GM20431 (cell line): ENCODE data around the gene CYREN.

Source experiments
- in situ Hi-C: fragments of 300-500 bp; cut with MseI, MboI; formaldehyde crosslinking; loops from one replicate; pipeline ENCODE4 v1.15.0; 2020; ENCODE audit warnings: low sequenced_read_pairs; ENCODE audit not compliant: unreplicated experiment

The CYREN gene

GRCh38 chr7:135162382-135163001, 8.0 kb downstream of the CYREN start:
- in situ Hi-C loops = no loop called here

GRCh38 chr7:135161669-135162068, 8.8 kb downstream of the CYREN start:
- in situ Hi-C loops = no loop called here

DNA sequence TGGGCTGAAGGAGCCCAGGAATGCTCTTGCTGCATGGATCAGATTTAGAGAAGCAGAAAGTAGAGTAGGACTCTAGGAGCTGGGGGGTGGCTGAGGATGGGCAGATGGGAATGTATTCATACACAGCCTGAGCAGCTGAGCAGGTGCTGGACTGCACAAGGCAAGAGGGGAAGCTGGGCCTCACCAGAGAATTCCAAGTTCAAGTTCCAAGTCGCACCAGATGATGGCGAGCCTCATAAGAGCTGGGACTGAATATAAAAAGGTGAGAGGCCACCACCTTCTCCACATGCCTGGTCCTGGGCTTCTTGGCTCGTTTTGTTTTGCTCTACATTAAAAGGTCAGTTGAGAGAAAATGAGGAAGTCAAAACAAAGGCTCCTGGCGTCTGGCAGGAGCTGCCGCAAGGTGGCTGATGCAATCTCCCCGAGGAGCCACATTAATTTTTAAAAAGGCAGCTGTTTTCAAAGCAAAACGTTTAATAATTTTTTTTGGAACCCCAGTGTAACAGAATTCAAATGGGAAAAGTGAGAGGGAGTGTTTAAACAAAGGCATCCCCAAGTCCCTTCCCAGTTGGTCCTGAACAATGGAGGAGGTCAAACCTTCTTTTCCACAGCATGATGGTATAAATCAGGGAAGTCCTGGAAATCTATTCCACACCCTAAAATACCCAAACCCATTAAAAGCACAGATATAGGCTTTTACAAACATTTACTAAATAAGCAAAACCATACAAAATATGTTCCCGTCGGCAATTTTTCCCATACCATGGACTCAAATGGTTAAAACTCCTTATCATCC, 9.5 kb downstream of the CYREN start:
- in situ Hi-C loops = no loop called here

DNA sequence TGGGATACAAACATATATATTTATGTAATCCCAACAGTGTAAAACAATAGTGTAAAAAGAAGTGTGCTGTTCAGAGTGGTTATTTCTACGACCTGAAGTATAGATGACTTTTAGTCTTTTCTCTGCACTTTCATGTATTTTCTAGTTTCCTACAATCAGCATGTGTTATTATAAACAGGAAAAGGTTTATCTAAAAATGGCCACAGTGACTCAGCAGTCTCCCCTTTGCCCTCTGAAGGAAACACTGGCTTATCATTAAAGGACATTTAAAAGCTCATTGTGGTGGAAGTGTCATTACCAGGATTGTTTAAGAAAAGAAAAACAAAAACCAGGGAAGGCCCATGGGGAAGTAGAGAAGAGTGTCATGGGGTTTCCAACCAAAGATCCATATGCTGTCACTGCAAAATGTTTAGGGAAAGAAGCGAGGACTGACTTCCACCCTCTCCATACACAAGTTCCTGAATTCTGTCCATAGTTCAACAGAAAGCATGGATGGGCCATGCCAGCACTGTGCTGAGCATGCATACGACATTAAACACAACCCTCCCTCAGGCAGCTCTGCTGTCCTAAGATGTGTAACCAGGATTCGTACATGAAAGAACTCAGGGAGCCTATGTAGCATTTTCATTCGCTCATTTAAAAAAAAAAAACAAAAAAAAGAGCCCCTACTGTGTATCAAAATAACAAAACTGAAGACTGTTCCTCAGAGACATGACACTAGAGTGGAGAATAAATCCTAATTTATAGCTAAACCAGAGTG, 10.2 kb downstream of the CYREN start:
- in situ Hi-C loops = no loop called here

DNA sequence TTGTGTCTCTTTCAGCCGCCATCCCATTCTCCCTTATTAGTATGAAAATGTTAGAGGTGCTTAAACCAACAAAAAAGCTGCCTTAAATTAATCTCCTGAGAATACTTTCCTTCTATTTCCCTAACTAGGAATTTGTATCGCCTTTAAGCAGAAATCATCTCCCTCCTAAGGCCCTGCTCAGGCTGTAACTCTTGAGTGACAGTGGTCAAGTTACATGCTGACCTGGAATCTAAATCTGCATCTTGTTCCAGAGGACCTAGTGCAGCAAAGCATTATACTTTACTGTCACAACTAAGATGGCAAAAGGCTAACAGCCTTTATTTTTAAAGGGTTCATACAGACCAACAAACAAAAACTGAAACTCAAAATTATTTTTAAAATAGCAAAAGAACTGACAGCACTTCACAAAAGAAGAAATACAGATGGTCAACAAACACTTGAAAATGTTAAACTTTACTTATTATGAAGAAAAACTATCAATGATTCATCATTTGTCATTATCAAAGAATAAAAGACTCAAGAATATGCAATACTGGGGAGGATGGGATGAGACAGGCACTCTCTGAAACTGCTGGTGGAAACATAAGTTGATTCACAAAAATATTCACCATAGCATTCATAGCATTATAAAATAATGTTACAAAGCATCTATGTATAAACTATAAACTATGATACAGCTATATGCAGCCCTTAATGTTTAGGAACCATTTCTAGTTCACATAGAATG, 11.0 kb downstream of the CYREN start:
- in situ Hi-C loops = loop anchor here (10.0 kb wide), 1 partner anchor 165 kb away; no protein-coding TSS in a partner anchor

- in situ Hi-C loops = loop anchor here (10.0 kb wide), 1 partner anchor 164 kb away; no protein-coding TSS in a partner anchor
Observed at GRCh38 chr7:135158874-135159273, 11.6 kb downstream of the CYREN start.

- in situ Hi-C loops = loop anchor here (10.0 kb wide), 1 partner anchor 163 kb away; no protein-coding TSS in a partner anchor
Observed at GRCh38 chr7:135158141-135158655, 12.3 kb downstream of the CYREN start.

- in situ Hi-C loops = loop anchor here (10.0 kb wide), 1 partner anchor 161 kb away; no protein-coding TSS in a partner anchor
Observed at GRCh38 chr7:135156290-135156689, 14.2 kb downstream of the CYREN start.

DNA sequence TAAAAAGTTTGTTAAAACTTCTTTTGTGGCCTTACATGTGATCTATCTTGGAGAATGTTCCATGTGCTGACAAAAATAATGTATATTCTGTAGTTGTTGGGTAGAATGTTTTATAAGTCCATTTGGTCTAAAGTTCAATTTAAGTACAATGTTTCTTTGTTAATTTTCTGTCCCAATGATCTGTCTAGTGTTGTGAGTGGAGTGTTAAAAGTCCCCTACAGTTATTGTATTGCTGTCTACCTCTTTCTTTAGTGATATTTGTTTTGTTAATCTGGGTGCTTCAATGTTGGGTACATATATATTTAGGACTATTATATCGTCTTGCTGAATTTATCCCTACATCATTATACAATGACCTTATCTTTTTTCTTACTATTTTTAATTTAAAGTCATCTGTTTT, 15.8 kb downstream of the CYREN start:
- in situ Hi-C loops = loop anchor here (10.0 kb wide), 1 partner anchor 160 kb away; no protein-coding TSS in a partner anchor

- in situ Hi-C loops = loop anchor here (10.0 kb wide), 1 partner anchor 158 kb away; no protein-coding TSS in a partner anchor
Observed at GRCh38 chr7:135152442-135152841, 18.1 kb downstream of the CYREN start.

DNA sequence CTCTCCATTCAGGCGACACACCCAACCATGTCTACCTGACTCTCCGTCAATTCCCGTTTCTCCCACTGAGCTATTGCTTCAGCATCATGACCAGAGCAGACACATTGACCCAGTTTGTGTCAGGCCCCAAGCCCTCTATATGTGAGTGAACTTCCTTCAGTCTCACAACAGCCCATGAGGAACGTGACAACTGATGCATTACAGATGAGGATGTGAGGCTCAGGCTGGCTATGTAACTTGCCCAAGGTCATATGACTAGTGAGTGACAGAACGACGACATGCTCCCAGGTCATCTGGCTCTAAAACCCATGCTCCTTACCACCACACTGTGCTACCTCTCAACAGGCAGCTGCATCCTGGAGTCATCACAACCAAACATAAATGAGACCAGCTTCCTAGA, 19.0 kb downstream of the CYREN start:
- in situ Hi-C loops = loop anchor here (10.0 kb wide), 1 partner anchor 157 kb away; no protein-coding TSS in a partner anchor

- in situ Hi-C loops = loop anchor here (10.0 kb wide), 1 partner anchor 156 kb away; no protein-coding TSS in a partner anchor
Observed at GRCh38 chr7:135151132-135151531, 19.4 kb downstream of the CYREN start.

- in situ Hi-C loops = loop anchor here (10.0 kb wide), 1 partner anchor 155 kb away; no protein-coding TSS in a partner anchor
Observed at GRCh38 chr7:135150072-135150782, 20.3 kb downstream of the CYREN start.

- in situ Hi-C loops = no loop called here
Observed at GRCh38 chr7:135147899-135148721, 22.4 kb downstream of the CYREN start, which contains the start of gene TMEM140. TSS of gene TMEM140 (plus strand) at chr7:135148072. CDS start at chr7:135164442, 16,370 bp downstream.

DNA sequence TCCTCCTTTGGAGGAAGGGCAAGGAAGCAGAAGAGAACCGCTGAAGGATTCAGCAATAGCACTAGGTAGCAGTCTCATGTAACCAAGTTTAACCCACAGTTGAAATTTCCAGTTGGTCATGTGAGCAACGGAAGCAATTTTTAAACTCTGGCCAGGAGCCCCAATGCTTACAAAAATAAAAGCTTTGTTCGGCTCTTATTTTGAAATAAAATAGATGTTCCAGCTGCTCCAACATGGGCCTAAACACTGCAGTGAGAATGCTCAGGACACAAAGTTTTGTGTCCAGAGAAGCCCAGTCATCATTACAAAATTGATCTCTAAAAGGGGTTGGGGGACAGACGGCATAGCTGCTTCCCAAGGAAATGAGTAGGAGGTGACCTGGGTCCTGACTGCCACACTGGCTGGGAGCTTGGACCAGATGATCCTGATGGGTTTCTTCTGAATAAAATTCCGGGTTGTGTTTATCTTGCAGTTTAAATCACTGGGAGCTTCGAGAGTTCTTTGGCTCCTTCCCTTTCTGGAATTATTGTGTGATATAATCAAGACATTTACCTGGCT, 23.1 kb downstream of the CYREN start:
- in situ Hi-C loops = no loop called here

DNA sequence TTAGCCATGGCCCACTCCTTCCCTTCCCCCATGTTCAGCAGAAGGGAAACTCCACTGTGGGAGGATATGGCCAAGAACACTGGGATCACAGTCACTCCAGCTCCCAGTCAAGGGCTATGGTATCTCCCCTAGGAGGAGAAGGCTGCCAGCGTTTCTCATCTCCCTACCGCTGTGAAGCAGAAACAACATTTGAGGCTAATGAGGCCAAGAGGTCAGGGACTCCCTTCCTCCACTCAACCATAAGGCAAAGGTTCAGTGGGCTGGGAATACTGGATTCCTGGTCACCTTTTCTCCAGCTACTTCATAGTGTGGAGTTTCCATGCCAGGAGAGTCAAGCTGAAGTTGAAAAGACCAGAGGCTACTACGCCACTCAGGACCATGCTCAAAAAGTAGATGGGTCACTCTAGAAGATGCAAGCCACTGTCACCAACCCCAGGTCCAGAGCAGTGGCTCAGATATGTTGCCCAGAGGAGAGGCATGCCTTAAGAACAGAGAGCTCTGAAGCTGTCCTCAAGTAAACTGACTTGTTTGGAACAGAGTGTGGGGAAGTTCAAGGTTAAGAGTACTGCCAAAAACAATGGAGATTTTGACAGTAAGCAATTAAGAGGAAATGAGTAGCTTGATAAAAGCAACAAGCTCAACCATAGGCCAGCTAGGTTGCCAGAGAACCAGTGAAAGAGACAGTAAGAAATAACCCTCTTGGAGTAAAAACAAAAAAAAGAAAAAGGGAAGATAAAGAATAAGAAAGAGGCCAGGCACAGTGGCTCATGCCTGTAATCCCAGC, 26.4 kb downstream of the CYREN start:
- in situ Hi-C loops = no loop called here

GRCh38 chr7:135129579-135129978, 40.9 kb downstream of the CYREN start:
- in situ Hi-C loops = no loop called here
